ENCODE data around the gene SARNP. TPM values are rescaled to one million over a fixed set of nuclear protein-coding genes. Genes with fewer than 3 reads are reported as not detected.

Gene SARNP
- total RNA-seq, 1 donor = 59.7 TPM

DNA sequence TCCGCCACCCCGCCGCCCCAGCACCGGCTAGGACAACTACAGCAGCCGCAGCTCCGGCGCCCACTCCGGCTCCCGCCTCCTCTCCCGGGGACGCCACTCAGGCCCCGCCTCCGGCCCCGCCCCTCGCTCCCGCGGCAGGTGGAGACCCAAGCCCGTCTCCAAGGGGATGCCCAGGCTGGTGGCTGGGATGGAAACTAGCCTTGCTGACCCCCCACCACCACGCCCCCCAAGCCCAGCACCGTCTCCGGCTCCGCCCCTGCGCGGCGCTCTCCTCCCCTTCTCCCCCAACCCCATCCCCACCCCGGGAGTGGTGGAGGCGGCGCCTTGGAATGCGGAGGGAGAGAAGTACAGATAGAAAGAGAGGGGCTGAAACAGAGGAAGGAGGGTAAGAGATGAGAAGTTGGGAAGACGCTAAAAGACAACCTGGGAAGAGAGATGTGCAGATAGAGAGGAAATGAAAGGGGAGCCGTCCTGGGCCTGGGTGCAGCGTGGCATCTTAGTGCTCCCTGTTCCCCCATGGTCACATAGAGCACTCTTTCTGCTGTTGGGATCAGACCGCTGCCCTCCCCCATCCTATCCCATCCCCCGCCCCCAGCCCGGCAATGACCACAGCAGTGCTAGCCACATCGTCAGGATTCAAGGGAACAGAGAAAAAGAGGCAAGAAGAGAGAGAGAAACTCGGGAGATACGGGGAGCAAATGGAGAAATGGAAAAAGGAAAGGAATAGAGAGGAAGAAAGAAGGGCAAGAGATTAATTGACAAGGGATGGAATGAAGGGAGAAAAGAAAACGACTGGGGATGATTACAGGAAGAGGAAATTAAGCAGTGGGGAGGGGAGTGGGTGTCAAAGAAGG, 109.5 kb downstream of the SARNP start, which contains the start of gene ITGA7:
TSS of gene ITGA7 (minus strand) at position 64 of the 854 bp plus-strand sequence. CDS start 222 bp downstream, outside the sequence.
- Histone ChIP-seq H3K27me3 (ENCODE audit: insufficient read depth, low read length) (peaks cover 14% of the 10 kb centered on the region), H3K4me3 (ENCODE audit: low read length) (peak within 1 kb of the TSS; percentile 24), H3K4me1 (ENCODE audit: insufficient read depth, low read length) (peaks cover 29% of the 10 kb centered on the region), H3K9me3 (ENCODE audit: low read depth, low read length) (no peaks in the 10 kb centered on the region)

Other genes with a start within 250 kb of the SARNP start
- not detected for gene OR2AP1, start 245.3 kb downstream of the SARNP start, total RNA-seq
- not detected for gene OR10P1, start 180.8 kb downstream of the SARNP start, total RNA-seq
- gene ITGA7, start 109.8 kb downstream of the SARNP start, total RNA-seq = 2.0 TPM
- gene BLOC1S1, start 101.7 kb downstream of the SARNP start, total RNA-seq = 61.8 TPM
- 3.0 TPM for gene RDH5, start 97.3 kb downstream of the SARNP start, total RNA-seq
- gene CD63, start 88.7 kb downstream of the SARNP start, total RNA-seq = 184 TPM
- gene GDF11, start 74.6 kb downstream of the SARNP start, total RNA-seq = 1.8 TPM
- 6.8 TPM for gene ORMDL2, start 317 bp upstream of the SARNP start, total RNA-seq
- gene DNAJC14, start 11.9 kb upstream of the SARNP start, total RNA-seq = 23.5 TPM
- gene MMP19, start 25.2 kb upstream of the SARNP start, total RNA-seq = 4.2 TPM
- gene PYM1, start 110.2 kb upstream of the SARNP start, total RNA-seq = 21.2 TPM
- 329 TPM for gene DGKA, start 113.4 kb upstream of the SARNP start, total RNA-seq
- not detected for gene PMEL, start 148.3 kb upstream of the SARNP start, total RNA-seq
- 6.9 TPM for gene CDK2, start 149.1 kb upstream of the SARNP start, total RNA-seq
- gene RAB5B, start 156.4 kb upstream of the SARNP start, total RNA-seq = 25.1 TPM
- 2.4 TPM for gene SUOX, start 179.6 kb upstream of the SARNP start, total RNA-seq
- gene IKZF4, start 203.3 kb upstream of the SARNP start, total RNA-seq = 1.3 TPM
- gene RPS26, start 224.2 kb upstream of the SARNP start, total RNA-seq = 1,312 TPM